GM18873 (cell line): ENCODE results near the gene FAM78B.

Experiments
- ATAC-seq: cut with Tn5 transposase; IDR thresholded peaks from one replicate; pipeline ENCODE4 v1.9.1; 2021; ENCODE audit warnings: mild to moderate bottlenecking, moderate library complexity, moderate number of reproducible peaks; ENCODE audit not compliant: unreplicated experiment, low FRiP score

The FAM78B gene

DNA sequence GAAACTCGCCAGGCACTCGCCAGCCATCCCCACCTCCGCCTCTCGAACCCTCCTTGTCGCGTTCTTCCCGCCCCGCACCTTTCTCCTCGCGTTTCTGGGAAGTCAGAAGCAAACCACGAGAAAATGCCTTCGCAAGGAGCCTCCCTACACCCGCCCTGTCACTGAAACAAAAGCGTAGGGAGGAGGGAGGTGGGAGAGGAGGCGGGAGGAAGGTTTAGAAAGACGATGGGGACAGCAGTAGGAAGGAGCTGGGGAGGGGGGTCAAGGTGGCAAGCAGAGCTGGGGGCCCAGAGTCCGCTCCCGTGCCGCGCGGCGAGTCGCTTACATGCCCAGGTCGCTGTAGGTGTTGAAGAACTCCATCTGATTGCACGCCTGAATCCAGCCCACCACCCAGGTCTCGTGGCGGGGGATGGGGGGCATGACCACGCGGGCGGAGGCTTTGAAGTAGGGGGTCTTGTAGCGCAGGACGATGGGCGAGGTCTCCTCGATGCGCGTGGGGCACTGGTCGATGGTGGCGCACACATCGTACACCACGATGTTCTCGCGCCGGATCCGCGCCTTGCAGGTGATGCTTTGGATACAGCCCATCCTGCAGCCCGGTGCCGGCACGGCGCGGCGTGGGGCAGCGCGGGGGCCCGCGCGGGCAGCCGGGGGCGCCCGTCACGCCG lies 1.0 kb downstream of the FAM78B start:
- no peak for ATAC-seq

DNA sequence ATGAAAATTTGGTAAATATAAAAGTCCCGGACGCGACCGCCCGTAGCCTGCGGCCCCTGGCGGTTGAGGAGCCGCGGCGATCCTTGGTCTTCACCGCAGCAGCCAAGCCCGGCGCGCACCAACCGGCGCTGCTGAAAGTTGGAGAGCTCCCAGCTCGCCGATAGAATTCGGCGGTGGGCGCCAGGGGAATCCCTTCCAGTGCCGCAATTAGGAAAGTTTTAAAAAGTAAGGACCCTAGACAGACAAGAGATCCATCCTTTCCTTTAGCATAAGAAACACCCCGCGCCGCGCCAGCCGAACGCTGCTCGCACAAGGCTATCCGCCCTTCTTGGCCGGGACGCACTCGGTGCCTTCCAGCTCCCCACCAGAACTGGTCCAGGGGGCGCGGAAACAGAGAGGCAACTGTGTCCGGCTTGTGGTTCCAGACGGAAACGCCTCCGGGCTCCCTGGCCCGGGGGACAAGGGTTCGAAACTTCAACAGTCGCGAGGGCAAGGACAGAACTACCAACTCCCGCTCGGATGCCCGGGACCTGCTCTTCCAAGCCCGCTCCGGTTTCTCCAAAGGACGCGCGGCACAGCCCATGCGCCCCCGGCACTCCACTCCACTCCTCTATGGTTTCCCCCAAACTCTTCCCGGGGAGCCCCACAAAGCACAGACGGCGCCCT lies 1.7 kb downstream of the FAM78B start:
- no peak for ATAC-seq

DNA sequence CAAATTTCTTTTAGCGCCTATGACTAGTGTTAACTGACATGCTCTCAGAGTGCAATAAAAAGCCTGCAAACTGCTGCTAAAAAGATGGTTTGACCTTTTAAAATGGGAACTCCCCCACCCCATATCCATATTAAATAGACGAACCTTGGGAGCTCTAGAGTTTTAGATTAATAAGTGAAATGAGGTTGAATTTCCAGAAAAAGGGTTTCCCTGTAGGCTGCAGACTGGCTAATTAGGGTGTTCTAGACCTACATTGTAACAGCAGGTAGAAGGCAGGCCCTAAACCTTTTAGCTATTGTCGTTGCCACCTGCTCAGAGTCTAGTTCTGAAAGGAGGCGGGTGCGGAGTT lies 2.2 kb downstream of the FAM78B start:
- ATAC-seq: no peak

DNA sequence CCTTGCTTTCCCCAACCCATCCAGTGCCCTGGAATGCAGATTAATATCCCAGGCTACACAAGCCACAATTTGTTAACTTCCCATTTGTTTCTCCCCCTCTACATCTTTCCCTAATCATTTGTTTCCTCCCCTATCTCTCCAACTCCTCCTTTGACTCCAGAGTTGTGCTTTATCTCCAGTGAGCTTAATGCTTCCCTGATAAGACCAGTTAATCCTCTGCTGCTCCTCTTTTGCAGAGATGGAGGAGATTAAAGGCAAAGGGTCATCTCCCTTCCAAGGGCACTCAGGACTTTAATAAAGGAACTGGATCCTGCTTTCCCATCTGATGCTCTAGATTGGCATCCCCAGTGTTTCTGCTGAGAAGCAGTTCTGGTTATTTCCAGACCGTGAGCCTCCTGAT lies 7.1 kb downstream of the FAM78B start:
- ATAC-seq: no peak

DNA sequence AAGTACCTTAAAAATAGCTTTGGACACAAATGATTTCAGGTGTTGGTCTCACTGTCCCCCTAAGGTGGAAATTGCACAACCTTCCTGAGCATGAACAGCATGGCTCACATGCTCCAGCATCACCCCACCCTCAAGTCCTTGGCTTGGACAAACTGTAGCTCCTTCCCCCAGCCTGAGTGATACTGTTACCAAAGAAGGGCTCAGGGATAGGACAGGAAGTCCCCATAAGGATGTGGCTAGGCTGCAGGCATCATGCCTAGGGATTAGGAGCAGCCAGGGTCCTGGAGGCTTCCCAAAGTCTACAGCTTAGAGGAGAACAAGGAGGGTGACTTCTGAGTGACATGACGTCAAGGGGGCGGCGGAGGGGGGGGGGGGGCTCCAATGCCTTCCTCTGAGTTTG lies 10.1 kb downstream of the FAM78B start:
- no peak for ATAC-seq

DNA sequence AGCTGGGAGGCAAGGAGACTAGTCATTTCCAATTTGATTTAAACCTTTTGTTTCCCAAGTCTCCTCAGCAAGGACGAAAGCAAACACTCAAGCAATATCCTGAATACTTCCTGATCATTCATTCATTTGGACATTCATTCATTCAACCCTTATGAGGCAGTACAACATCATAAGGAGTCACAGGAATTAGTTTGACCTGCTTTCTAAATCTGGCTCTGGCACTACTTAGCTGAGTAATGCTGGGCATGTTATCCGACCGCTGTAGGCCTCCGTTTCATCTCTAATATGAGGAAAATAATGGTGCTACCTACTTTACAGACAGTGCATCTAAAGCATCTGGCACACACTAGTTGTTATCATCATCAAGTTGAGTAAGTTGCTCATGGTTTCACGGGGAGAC lies 11.7 kb downstream of the FAM78B start:
- ATAC-seq: no peak

DNA sequence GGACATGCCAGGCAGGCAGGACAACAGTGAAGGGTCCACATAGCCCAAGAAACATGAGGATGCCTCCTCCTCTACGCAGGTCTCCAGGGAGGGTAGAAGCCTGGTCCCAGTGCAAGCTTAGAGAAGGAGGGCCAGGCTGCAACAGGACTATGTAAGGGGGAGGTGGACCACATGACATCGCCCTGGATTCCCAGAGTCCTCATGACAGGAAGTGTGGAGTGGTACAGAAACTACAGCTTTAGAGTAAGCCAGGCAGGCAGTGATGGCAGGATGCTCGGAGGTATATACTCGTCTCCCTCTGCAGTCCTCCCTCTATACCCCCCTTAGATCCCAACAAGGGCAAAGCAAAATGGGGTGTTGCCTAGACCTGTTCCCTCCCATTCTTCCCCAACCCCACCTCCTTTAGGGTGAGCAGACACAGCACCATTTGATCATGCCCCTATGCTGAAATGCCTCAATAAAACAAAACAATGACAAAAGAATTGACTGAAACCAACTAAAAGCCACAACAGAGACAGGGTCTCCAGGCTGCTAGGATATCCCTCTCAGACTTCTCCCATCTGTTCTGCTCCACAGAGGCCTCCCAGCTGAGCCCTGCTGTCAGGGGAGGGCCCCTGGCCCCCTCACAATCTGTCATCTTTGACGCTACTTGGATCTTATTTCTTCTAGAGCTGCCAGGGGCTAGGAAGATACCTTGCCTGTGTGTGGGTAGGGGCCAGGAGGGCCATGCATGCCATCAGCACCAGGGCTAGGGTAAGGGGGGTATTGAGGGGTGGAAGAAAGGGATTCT lies 13.1 kb downstream of the FAM78B start:
- ATAC-seq: no peak

DNA sequence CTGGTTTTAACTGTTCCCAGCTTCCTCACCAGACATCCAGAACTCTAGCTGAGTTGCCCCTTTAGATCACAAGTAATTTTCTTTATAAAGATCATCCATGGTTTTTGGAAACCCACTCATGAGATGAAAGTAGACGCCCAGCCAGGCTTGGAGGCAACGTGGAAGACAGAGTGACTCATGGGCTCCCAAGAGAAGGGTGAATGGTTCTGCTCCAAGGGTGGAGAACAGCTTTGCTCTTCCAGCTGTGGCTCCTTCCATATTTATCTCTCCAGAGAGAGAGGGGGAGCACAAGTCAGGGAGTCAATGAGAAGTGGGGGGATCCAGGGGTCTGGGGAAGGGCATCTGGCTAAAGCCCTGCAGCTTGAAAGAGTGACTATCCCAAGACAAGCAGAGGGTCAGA lies 13.8 kb downstream of the FAM78B start:
- no peak for ATAC-seq

DNA sequence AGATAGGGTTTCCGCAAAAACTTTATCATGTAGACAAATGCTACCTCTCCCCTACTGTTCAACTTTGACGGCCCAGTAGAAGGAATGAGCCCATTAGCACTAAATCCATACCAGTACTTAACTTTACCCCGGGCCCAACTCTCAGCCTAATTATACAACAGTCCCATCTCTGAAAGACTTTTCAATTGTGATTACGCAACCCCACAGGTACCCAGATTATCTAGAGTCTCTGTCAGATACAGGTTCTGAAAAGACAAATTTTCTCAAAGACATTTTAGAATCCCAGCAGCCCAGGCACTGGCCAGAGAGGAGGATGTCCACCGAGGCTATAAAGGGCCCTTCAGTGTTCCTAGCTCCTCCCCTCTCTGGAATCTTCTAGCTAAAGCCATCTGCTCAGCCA lies 15.0 kb downstream of the FAM78B start:
- no peak for ATAC-seq

DNA sequence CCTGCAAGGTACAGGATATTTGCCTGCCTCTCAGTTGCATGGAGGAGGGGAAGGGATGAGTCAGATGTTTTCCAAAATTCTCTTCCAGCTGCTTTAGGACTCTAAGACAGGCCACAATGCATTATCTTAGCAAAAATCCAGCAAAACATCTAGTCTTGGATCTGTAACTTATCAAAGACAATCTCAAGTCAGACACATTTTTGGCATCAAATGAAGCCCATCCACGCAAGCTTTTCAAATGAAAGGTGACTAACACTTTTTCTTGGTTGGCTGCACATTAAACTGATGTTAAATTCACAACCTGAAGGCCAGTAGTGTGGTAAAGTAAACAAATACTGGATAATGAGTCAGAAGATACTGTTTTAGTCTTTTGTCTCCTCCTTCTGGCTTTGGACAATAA lies 21.3 kb downstream of the FAM78B start:
- no peak for ATAC-seq

DNA sequence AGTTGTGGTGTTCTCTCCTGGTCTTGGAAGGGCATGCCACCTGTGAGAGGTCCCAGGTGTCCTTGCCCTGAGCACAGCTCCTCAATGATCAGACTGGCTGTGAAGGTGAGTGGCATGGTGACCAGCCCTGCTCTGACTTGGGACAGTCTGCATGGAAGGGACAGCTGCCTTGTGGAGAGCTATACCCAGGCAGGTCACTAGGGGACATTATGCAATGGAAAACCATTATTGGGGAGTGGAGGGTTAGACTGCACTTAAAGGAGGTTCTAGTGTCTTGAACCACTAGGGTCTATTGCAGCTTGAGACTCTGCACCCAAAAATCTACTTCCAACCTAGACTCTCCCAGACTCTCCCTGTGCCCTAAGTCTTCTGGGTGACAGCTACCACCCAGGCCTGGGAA lies 24.8 kb downstream of the FAM78B start:
- ATAC-seq: no peak

DNA sequence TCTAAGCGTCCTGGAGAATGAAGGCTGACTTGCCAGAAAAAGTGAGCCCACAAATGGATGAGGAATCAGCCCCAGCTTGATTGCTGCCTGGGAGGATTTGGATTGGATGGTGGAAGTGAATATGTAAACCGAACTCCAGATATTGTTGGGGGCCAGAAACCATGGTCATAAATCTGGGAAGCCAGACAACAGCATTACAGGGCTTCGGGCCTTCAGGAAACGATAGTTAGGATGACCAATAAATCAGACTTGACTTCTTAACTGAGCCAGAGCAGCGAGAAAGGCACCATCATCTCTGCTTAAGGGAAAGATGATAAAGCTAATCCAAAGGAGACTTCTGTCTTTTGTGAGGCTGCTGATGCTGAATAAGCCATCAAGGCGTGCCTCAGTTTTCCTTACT lies 26.6 kb downstream of the FAM78B start:
- no peak for ATAC-seq

DNA sequence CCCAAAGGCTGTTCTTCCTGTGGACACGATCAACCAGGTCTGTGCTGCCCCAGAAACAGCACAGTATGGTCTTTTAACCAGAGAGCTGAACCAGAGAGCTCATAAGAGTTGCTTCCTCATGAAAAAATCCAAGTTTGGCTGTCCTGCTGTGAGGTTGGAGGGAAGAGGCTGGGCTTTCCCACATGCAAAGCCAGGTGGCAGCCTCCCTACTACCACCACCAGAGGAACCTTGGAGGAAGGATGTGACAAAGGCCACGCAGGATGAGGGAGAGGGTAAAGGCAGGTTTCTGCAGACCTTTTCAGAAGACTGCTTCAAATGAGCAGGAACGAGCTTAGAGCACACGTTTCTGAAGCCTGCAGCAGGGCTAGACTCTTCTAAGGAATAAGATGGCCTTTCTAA lies 27.1 kb downstream of the FAM78B start:
- ATAC-seq: no peak

DNA sequence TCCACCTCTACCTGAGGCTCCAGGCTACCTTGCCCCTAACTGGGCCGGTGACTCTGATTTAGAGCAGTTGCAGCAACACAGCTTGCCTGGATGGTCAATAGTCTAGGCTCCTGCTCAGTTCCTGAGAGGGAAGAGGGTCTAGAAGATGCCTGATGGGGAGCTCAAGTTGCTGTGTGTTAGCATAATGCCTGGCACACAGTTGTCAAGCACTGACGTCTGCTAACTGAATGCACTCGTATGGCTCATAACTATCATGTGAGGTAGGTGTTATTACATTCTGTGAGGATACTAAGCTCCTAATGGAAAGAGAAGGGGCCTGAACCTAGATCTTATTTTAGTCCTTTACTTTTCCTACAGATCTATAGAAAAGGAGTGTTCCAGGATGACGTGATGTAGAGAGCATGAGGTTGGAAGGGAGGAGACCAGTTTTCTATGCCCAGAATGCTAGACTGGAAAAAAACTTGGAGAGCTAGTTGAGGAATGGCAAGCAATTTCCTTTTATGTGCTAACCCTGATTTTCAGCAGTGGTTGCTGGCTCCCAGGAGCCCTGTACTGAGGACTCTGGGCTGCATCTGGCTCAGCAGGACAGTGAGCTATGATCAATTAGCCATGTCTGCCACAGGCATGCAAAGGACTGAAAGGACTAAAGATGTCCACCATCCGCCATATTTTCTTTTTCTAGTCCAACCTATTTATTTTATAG lies 30.0 kb downstream of the FAM78B start:
- no peak for ATAC-seq

DNA sequence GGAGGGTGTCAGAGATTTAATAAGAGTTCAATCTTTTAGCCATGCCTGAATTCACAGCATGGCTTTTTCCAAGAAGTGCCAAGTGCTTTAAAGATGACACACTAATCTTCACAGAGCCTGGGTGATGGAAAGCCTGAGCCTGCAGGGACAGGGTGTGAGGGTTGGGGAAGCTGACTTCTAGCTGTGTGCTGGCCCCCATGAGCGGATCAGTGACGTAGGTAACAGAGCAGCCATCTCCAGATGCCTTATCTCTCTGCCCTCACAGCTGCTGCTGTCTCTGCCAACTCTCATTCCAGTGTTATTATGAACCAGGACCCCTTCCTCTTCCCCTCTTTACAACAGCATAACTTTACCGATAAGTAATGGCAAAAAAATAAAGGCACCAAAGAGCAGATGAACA lies 30.6 kb downstream of the FAM78B start:
- no peak for ATAC-seq

DNA sequence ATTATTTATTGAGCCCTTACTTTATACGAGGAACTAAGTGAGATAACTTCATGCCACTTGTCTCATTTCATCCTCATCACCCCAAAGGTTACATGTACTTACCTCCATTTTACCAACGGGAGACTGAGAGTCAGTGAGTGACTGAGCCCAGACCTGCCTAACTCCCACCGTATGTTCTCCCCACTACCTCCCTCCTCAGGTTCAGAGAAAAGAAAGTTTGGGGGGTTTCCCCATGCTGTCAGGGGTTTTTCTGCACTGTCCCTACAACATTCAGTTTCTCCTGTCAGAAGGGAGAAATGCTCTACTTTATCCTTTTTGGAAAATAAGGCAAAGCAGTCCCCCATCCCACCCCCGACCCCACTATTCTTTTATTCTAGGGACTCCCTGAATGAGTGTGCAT lies 32.9 kb downstream of the FAM78B start:
- no peak for ATAC-seq

DNA sequence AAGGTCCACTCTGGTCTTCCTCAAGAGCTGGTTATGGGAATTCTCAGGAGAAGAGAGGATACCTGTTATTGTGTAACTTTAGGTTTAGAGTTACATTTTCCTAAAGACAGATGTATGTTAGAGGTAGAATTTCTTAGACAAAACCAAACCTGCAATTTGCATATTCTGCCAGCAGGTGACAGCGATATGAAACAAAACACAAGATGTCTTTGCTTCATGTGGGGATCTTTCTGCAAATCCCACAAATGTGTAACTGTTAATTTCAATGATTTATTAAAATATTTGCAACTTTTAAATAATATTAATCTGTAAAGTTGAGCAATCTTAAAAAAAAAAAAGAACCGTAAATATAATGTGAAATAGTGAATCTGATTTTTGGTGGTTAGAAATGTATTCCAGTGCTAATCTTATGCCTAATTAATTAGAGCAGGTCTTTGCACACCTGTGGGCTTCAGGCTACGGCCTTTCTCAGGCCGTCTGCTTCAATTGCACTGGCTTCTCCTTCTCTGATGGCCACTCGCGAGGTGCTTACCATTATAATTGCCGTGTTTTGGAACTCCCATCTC lies 33.4 kb downstream of the FAM78B start:
- ATAC-seq: no peak

DNA sequence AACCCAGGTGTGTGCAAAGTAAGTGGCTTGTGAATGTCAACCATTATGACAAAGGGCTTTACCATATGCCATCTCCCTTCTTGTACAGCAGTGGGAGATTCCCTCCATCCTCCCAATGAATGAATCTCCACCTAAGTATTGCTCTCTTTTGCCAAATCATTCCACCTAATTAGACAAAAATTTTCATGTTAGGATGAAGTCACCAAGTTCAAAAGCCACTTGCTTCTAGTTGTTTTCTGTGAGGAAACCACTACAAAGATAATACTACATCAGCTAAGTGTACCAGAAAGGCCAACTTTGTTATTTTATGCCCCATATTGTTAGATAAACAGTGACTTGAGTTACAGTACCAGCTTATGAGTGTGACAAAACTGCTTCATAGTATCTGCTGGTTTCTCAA lies 34.3 kb downstream of the FAM78B start:
- no peak for ATAC-seq

DNA sequence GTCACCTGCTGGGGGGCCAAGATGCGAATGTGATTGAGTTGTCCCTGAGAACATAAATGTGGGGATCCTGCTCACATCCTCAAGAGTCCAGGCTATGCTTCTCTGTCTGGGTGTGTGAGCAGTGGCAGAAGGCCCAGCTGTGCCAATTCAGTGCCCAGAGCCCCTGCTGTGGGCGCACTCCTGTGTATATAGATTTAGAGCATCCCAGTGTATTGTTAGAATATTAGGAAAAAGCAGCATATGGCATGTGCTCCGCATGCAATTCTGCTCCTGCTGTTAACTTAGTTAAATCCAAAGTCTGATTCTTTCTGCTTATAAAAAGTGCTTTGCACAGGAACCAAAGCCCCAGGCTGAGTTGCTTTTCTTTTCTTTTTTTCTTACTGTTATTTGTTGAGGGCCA lies 37.8 kb downstream of the FAM78B start:
- ATAC-seq: no peak

DNA sequence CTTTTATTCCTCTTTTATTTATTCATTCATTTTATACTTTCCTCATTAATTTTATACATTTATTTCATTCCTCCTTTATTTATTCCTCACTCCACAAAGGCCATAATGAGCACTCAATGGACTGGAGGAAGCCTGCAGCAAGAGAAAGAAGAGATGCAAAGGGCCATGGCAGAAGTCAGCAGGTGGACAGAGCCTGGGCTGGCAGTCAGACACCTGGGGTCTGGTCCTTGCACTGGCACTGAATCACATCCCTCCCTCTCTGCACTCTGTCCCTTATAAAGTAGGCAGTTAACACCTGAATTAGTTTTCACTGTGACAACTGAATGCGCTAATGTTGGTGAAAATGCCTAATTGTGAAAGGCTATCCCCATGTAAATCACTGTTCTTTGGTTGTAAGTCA lies 38.6 kb downstream of the FAM78B start:
- no peak for ATAC-seq

DNA sequence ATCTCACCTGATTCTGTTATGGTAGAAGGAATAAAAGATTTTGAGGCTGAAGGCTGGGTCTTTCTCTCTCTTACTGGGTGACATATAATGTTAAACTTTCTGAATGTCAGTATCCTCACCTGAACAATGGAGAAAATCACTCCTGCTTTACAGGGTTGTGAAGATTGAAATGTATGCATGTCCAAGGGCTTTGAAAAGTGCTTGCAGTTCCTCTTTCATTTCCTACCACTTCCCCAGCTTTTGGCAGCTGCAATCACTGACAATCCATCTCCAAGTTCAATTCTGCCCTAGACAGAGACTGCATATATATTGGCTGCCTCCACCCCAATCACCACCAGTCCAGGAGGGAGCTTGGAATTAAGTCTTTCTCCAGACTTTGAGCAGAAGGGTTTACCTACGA lies 39.8 kb downstream of the FAM78B start:
- ATAC-seq: no peak
